Hippocampal formation (tissue), 2 donors: Measurements from ENCODE around the gene PRUNE2.
"Not testable (repeated sequence)": the region's sequence is repeated elsewhere in the genome, so short reads cannot be mapped to it uniquely, and the experiment has no call there.

ENCODE experiments used
- DNase-seq, 2 donors: peaks; one replicate each; lab custom pipeline; 2025; lab: John Stamatoyannopoulos, UW

The PRUNE2 gene

DNA sequence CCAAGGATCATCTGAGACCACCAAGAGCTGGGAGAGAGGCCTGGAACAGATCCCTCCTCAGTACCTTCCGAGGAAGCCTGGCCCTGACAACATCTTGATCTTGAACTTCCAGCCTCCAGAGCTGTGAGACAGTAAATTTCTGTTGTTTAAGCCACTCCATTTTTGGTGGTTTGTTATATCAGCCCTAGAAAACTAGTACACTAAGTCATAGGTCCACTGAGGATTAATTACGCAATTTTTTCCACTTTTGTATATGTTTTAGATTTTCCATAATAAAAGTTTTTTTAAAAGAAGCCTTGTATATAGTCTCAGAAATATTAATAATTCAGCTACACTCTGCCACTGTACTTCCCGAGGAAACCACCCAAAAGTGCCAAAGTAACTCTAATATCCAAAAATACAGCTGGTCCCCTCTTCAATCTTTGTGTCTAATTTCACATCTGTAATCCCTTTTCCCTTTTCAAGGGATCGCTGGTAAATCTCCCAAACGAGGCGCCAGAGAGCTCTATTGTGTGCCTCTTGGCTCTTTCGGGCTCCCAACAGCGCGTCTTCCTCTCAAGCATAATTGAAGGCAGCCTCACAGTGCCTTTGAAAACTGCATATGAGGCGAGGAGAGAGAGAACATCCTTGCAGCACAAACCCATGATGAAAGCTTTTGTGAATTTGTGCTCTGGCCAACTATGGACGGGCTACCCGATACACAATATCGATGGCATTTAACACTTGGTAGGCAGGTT lies 32.7 kb downstream of the PRUNE2 start:
- DNase-seq = peak; percentile 59 to 79

DNA sequence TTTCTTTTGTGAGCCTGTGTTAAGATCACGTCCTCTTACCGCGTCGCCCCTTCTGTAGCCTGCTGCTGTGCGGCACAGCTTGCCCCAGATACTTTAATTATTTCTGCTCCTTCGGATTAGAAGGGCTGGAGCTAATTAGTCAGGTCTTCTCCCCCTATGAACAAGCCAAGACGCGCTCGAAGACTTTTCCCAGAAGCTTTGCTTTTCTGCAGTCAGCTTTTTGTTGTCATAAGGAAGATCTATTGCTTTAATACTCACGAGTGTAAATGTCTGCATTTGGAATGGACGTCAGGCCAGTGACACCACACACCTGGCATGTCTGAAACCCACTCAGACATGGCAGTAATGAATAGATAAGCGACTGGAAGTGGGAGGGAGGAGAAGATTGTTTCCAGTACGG lies 37.0 kb downstream of the PRUNE2 start:
- no peak for DNase-seq

GRCh38 chr9:76866689-76867088 lies 39.2 kb downstream of the PRUNE2 start:
- no peak for DNase-seq

DNA sequence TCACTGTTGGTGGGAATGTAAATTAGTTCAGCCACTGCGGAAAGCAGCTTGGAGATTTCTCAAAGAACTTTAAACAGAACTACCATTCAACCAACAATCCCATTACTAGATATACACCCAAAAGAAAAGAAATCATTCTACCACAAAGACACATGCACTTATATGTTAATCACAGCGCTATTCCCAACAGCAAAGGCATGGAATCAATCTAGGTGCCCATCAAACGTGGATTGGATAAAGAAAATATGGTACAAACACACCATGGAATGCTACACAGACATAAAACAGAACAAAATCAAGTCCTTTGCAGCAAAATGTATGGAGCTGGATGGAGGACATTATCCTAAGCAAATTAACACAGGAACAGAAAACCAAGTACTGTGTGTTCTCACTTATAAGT lies 42.1 kb downstream of the PRUNE2 start:
- DNase-seq = no peak

GRCh38 chr9:76859860-76860259 lies 46.1 kb downstream of the PRUNE2 start:
- no peak for DNase-seq

GRCh38 chr9:76858248-76858647 lies 47.7 kb downstream of the PRUNE2 start:
- DNase-seq = not testable (repeated sequence)

DNA sequence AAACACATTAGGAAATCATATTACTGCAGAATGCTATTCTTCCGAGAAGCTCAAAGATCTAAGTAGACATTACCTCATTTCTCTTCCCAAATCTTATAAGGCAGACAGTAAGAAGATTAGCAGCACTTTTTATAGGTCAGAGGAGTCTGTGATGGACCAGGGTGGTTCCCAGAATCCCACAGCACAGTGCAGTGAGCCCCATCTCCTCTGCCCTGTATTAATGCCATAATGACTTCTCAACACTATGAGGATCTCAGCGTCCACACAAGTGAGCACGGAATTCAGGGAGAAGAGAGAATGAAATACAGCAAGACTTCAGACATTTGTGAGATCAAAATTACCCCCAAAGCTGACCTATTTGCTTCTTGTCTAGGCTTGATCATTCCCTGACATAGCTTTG lies 49.9 kb downstream of the PRUNE2 start:
- no peak for DNase-seq

GRCh38 chr9:76855015-76855414 lies 50.9 kb downstream of the PRUNE2 start:
- DNase-seq = no peak

DNA sequence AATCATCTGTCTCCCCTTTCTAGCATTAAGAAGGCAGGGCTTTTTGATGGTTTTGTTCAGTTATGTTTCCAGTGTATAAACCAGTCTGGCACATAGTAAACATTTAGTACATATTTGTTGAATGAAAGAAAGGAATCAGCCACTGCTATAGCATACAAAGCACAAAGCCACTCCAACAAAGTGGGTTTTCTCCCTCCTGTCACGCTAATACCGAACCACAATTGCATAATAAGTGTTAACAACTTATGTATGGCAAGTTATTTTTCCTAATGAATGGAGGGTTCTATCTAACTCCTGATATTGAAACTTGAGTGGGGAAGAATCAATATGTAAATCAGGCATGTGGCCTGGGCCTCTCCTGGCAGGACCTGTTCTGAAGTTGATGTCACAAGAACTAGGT lies 53.9 kb downstream of the PRUNE2 start:
- DNase-seq = no peak

DNA sequence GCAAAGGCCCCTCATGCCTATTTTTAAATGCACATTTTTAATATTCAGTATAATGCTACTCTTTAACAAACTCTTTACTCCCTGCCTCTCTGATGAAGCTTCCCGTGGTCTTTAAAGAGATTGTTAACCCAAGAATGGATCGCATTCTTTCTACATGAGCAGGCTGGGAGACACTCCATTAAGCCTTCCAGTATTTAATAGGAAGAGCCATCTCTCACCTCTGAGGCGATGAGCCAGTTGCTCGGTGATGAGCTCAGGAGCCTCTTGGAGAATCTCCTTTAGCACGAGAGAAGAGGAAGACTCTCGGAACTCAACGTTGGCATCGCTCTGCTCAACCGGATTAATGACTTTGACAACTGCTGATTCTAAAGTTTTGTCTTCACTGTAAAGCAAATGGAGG lies 59.6 kb downstream of the PRUNE2 start:
- no peak for DNase-seq

- DNase-seq = no peak
These were observed 60.7 kb downstream of the PRUNE2 start for GRCh38 chr9:76845254-76845653.

GRCh38 chr9:76835571-76836283 lies 70.2 kb downstream of the PRUNE2 start:
- DNase-seq = no peak

DNA sequence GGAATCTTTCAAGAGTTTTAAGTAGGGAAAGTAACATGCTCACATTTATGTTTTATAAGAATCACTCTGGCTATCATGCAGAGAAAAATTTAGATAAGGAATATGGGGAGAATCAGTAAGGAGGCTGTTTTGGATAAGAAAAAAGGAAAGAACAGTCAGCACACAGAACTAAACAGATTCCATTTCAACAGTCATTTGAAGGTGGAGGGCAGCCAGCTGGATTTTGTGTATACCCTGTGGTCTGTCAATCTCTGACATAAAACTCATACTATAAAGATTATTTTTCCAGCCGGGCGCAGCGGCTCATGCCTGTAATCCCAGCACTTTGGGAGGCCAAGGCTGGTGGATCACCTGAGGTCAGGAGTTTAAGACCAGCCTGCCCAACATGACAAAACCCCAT lies 77.5 kb downstream of the PRUNE2 start:
- DNase-seq = no peak

- DNase-seq = no peak
These were observed 78.4 kb downstream of the PRUNE2 start for GRCh38 chr9:76827296-76828080.

GRCh38 chr9:76820431-76820830 lies 85.5 kb downstream of the PRUNE2 start:
- DNase-seq = no peak

GRCh38 chr9:76818271-76818670 lies 87.6 kb downstream of the PRUNE2 start:
- DNase-seq = peak; percentile 35 to 72

- DNase-seq = no peak
These were observed 88.4 kb downstream of the PRUNE2 start for GRCh38 chr9:76817489-76817888.

DNA sequence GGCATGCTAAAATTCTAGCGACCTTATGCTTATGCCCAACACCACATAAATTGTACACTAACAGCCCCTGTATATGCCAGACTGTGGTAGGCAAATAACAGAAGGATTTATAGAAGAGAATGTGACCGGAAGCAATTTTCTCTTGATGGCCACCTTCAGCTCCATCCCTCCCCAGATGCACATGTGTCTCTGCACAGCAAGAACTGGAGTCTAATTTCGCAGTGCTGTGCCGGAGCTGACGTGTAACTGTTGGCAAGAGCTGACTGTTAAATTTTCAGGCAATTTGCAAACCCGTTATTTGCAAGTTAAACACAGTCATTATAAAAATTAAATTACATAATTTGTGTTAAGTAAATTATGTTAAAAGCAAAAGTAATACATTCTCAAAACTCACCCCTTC lies 93.3 kb downstream of the PRUNE2 start:
- no peak for DNase-seq

- DNase-seq = peak; percentile 16 to 82
These were observed 95.4 kb downstream of the PRUNE2 start for GRCh38 chr9:76810377-76810957.

DNA sequence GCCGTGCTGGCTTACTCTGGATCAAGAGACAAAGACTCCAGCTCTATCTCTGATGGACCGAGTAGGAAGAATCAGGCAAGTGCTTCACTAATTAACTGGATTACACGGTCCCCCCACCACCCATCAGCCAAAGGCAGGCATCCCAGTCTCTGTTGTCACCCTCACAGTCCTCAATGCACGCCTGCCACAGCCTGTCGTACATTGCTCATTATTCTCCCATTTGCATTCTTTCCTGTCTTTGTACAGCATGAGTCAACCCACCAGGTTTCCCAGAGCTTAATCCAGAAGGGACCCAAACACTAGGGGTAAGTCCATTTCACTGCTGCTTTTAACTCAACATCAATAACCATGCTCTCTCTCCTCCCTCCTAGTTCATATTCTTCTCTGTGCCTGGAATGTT lies 97.3 kb downstream of the PRUNE2 start:
- no peak for DNase-seq

- no peak for DNase-seq
These were observed 102.2 kb downstream of the PRUNE2 start for GRCh38 chr9:76803762-76804161.

DNA sequence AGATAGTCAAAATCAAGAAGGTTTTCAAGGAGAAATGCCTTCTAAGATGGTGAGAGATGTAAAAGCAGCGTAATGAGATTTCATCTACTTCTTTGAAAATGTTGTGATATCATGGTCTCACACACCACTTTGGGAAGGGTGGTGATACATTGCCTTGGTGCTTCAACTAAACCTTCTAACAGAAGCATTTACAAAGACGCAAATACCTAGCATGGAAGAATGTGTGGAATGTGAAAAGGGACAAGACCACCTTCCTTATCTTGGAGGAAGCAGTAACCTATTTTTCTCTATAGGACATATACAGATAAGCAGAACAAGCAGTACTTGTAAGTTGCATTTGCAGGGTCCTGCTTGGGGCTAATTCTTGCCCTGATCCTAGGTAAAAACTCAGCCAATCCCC lies 102.8 kb downstream of the PRUNE2 start:
- DNase-seq = no peak
